ENCODE data around the gene ZNF865.

DNA sequence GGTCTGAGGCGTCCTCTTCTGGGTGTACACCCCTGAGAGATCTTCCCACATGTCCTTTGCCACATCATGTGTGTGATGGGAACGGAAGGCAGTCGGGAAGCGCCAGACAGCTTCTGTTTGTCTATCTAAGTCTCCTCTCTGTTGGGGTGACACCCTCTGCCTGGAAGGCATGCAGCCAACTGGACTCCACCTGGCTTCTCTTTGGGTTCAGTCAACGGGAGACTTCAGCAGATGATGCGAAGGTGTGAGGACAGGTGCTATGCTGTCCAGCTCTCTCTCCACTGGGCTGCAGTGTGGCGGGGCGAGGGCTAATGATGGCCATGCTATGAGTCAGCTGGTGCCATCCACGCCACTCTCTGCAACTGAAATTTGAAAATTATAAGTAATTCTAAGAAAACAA is 45.8 kb upstream of the ZNF865 start:
- TF ChIP-seq TAF1 (IDR thresholded peaks at IDR 0.05; ENCODE audit: borderline replicate concordance, insufficient read depth, low read length) = no peak
- TF ChIP-seq SIN3A (IDR thresholded peaks at IDR 0.05; ENCODE audit: borderline replicate concordance, insufficient read depth, low read length) = no peak
- no peak for TF ChIP-seq POLR2AphosphoS5 (IDR thresholded peaks at IDR 0.05; ENCODE audit: low read depth, low read length)

All from PFSK-1 (cell line).